Central memory CD8-positive, alpha-beta T cell (primary cell): ENCODE measurements around the gene LRCH4.

Experiments used
- ATAC-seq: fragments of 150-1000 bp; cut with Tn5 transposase; replicated peaks from 2 replicates; pipeline ENCODE4 v1.10.0; 2022; ENCODE audit warnings: mild to moderate bottlenecking, moderate FRiP score, moderate number of reproducible peaks; ENCODE audit not compliant: poor library complexity, severe bottlenecking; ENCODE audit errors: extremely low read depth
- DNase-seq, 2 donors: peaks; one replicate each; pipeline ENCODE4 v3.0.0; 2021; ENCODE audit warnings: low spot score in 2 of 2
- H3K27ac Mint-ChIP-seq: one replicate; pipeline ENCODE4 v1.8.0; 2022; ENCODE audit warnings: low read depth, mild to moderate bottlenecking, moderate library complexity, mixed read lengths
- H3K27me3 Mint-ChIP-seq: one replicate; pipeline ENCODE4 v1.8.0; 2022; ENCODE audit warnings: mixed read lengths
- H3K36me3 Mint-ChIP-seq: one replicate; pipeline ENCODE4 v1.8.0; 2022; ENCODE audit warnings: mild to moderate bottlenecking, moderate library complexity, mixed read lengths; ENCODE audit not compliant: insufficient read depth
- H3K4me1 Mint-ChIP-seq: one replicate; pipeline ENCODE4 v1.8.0; 2022; ENCODE audit warnings: mixed read lengths
- H3K4me3 Mint-ChIP-seq: one replicate; pipeline ENCODE4 v1.8.0; 2022; ENCODE audit warnings: mild to moderate bottlenecking, moderate library complexity, mixed read lengths
- H3K9me3 Mint-ChIP-seq: one replicate; pipeline ENCODE4 v1.8.0; 2022; ENCODE audit warnings: mixed read lengths

The LRCH4 gene

DNA sequence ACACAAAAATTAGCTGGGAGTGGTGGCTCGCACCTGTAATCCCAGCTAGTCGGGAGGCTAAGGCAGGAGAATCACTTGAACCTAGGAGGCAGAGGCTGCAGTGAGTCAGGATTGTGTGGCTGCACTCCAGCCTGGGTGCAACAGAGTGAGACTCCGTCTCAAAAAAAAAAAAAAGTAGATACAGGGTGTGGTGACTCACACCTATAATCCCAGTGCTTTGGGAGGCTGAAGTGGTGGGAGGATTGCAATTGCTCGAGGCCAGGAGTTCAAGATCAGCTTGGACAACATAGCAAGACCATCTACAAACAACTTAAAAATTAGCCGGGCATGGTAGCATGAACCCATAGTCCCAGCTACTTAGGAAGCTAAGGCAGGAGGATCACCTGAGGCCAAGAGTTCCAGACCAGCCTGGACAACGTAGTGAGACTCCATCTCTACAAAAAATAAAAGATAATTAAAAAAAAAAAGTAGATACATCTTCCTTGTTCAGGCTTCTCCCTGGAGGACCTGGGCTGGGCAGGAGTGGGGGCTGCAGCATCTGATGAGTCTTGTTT is 28.5 kb upstream of the LRCH4 start:
- peaks cover 17% of the 10 kb centered on the region for H3K4me1 Mint-ChIP-seq
- H3K9me3 Mint-ChIP-seq: no peaks in the 10 kb centered on the region
- no peak overlapping the region for H3K27ac Mint-ChIP-seq
- DNase-seq: no peak
- H3K27me3 Mint-ChIP-seq: no peaks in the 10 kb centered on the region
- no peak for ATAC-seq
- H3K4me3 Mint-ChIP-seq: no peak overlapping the region
- peaks cover 12% of the 10 kb centered on the region for H3K36me3 Mint-ChIP-seq

DNA sequence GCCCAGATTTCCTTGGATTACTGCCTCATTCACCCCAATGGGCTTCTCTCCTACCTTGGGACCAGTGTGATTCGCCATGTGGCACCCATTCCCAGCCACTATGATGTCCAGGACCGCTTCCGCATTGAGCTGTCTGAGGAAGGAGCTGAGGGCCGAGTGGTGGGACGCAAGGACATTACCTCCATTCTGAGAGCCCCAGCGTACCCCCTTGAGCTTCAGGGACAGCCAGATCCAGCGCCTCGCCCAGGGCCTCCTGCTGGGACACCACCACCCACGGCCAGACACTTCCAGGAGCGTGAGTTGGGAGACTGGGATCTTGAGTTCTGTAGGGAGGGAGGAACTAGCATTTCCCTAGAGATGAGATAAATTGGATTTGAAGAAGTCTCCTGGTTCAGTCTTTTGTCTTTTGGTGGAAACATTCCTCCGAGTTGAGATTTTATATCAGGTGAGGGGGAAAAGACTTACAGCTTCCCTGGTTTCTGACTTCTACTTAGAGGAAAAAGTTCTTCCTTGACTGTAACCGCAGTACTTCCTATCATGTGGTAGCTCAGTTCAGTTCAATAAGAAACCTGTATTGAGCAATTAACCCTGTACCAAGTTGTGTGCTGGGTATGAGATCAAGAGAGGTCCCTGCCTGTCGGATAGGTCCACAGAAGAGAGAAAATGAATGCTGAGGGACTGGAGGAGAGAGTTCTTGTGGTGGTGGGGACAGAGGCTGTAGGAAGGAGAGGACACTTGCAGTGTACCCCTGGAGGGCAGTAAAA is 27.7 kb upstream of the LRCH4 start:
- Mint-ChIP-seq H3K4me1 (peaks cover 17% of the 10 kb centered on the region), H3K27me3 (no peaks in the 10 kb centered on the region), H3K4me3 (peak overlapping the region; percentile 98), H3K27ac (peak overlapping the region; percentile 0), H3K9me3 (no peaks in the 10 kb centered on the region), H3K36me3 (peaks cover 13% of the 10 kb centered on the region)
- ATAC-seq (no peak), DNase-seq (no peak)

DNA sequence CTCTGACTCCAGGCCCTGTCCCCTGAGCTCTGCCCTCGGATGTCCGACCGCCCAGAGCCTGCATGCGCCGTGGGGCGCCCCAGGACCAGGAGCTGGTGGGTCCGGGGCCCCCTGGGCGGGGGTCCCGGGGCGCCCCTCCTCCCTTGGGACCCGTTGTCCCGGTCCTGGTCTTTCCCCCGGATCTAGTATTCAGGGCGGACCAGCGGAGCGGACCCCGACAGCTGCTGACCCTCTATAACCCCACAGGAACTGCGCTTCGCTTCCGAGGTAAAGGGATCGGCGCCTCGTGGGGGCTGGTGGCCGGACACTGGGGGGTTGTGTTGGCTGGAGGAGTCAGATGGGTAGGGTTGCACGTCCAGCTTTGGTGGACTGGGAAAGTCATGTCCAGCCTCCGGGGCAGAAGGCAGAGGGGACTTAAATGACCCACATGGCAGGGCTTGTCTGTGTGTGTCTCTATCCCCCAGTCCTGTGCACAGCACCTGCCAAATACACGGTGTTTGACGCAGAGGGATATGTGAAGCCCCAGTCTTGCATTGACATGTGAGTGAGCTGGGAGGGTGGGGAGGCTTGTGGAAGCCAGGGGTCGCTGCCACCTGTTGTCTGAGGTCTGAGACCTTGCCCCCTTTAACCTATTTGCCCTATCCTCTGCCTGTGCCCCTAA is 26.9 kb upstream of the LRCH4 start:
- ATAC-seq (no peak), DNase-seq (no peak)
- Mint-ChIP-seq H3K4me1 (peaks cover 17% of the 10 kb centered on the region), H3K27me3 (no peaks in the 10 kb centered on the region), H3K9me3 (no peaks in the 10 kb centered on the region), H3K36me3 (peaks cover 15% of the 10 kb centered on the region), H3K4me3 (peak overlapping the region; percentile 98), H3K27ac (peak overlapping the region; percentile 99)

DNA sequence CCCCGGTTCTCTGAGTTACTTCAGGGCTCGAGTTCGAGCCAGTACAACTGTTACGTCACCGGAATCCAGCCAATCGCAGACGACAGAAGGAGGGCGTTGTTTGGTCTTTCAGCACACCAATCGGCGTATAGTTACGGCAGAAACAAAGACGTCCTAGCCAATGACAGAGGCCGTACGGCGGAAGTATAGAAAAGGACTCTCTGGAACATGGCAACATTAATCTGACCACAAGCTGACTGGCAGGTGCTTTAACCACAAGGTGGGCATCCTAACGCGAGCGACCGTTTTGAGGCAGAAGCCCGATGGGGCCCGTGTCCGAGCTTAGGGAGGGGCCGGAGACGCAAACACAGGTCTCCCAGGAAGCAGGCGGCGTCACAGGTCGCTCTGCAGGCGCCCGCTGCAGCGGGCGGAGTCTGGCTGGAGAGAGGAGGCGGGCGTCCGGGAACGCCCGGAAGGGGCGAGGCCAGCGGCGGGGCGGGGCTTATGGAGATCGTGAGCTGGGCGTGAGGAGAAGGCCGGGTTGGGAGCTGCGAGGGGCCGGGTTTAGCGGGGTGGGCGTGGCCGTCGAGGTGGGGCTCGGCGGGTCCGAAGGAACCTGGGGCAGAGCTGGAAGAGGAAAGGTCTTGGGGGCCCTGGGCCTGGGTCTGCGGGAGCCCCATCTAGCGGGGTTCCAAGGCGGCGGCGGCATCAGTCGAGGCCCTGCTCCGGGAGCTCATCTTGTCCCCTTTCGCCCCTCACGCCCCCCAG is 26.2 kb upstream of the LRCH4 start, which contains the start of gene MOSPD3:
TSS of gene MOSPD3 (plus strand) at position 558 of the 747 bp plus-strand sequence. CDS start 252 bp downstream, outside the sequence.
- ATAC-seq: peak; percentile 93
- Mint-ChIP-seq H3K9me3 (no peaks in the 10 kb centered on the region), H3K27ac (peak within 1 kb of the TSS; percentile 99), H3K4me3 (peak within 1 kb of the TSS; percentile 98), H3K4me1 (peaks cover 17% of the 10 kb centered on the region), H3K36me3 (peaks cover 17% of the 10 kb centered on the region), H3K27me3 (no peaks in the 10 kb centered on the region)
- peak; percentile 97 to 98 for DNase-seq

DNA sequence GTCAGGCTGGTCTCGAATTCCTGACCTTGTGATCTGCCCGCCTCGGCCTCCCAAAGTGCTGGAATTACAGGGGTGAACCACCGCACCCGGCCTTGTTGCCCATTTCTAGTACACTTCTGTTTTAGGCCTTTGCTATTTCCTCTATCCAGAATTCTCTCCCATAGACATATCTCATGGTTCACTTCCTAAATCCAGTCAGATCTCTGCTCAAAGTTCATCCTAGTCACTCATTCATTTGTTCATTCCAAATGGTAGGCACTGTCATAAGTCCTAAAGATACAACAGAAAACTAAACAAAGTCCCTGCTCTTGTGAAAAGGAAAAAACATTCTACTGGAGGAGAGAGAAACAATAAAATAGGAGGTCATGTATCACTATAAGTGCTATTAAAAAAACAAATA is 24.0 kb upstream of the LRCH4 start:
- H3K4me3 Mint-ChIP-seq: no peak overlapping the region
- no peaks in the 10 kb centered on the region for H3K9me3 Mint-ChIP-seq
- no peaks in the 10 kb centered on the region for H3K27me3 Mint-ChIP-seq
- ATAC-seq (no peak), DNase-seq (no peak)
- H3K27ac Mint-ChIP-seq: peak overlapping the region; percentile 99
- peaks cover 24% of the 10 kb centered on the region for H3K4me1 Mint-ChIP-seq
- peaks cover 17% of the 10 kb centered on the region for H3K36me3 Mint-ChIP-seq

DNA sequence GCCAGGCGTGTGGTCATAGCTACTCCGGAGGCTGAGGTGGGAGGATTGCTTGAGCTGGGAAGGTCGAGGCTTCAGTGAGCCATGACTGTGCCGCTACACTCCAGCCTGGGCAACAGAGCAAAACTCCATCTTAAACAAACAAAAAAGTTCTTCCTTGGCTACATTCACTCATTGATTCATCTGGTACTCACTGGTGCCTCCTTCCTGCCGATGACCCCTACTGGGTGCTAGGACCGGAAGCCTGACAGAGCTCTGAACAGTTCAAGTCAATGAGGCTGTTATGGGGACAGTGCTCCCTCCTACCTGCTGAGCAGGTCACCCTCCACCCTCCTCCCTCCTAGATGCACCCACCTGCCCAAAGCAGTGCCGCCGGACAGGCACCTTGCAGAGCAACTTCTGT is 21.2 kb upstream of the LRCH4 start:
- Mint-ChIP-seq H3K4me1 (peaks cover 20% of the 10 kb centered on the region), H3K36me3 (peaks cover 10% of the 10 kb centered on the region), H3K27me3 (no peaks in the 10 kb centered on the region), H3K4me3 (peak overlapping the region; percentile 35), H3K27ac (no peak overlapping the region), H3K9me3 (no peaks in the 10 kb centered on the region)
- ATAC-seq: no peak
- no peak for DNase-seq

DNA sequence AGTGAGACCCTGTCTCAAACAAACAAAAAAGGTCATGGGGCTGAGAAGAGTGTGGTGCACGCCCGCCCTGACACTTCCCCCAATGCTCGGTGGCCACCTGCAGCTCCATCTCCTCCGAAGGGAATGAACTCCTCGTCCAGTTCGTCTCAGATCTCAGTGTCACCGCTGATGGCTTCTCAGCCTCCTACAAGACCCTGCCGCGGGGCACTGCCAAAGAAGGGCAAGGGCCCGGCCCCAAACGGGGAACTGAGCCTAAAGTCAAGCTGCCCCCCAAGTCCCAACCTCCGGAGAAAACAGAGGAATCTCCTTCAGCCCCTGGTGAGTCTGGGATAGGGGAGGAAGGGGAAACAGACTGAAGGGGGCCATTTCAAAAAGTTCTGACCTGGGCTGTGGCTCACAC is 20.4 kb upstream of the LRCH4 start:
- Mint-ChIP-seq H3K9me3 (no peaks in the 10 kb centered on the region), H3K4me1 (peaks cover 17% of the 10 kb centered on the region), H3K36me3 (peaks cover 5% of the 10 kb centered on the region), H3K27me3 (no peaks in the 10 kb centered on the region), H3K27ac (no peak overlapping the region), H3K4me3 (peak overlapping the region; percentile 85)
- DNase-seq: no peak
- ATAC-seq: no peak

DNA sequence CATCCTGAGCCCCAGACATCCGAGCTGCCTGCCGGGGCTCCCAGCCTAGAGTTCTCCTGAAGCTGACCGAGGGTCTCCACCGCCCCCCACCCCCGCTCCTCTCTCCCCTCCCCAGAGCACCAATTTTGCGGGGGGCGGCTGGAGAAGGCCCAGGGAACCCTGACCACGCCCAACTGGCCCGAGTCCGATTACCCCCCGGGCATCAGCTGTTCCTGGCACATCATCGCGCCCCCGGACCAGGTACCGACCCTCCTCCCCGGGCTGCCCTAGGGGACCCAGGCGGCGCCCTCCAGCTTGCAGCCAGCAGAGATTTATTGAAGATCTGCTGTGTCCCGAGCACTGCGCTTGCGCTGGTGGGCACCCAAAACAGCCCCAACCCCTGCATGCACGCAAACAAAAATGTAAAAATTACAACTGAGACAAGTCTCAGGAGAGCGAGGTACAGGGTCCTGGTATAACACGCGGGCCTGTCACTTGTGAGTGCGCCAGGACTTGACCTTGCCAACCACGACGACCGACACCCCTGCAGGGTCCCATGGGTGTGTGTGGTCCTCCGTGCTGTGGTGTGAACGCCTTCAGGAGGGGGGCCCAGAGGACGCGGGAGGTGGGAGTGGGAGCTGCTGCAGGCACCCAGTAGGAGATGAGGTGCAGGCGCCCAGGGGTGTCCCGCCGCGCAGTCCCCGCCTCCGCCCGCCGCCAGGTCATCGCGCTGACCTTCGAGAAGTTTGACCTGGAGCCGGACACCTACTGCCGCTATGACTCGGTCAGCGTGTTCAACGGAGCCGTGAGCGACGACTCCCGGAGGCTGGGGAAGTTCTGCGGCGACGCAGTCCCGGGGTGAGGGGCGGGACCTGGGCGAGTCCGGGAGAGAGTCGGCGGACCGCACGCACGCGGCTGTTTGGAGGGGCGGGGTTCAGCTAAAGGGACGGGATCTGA is 19.3 kb upstream of the LRCH4 start:
- H3K27me3 Mint-ChIP-seq: no peaks in the 10 kb centered on the region
- H3K27ac Mint-ChIP-seq: no peak overlapping the region
- peaks cover 5% of the 10 kb centered on the region for H3K36me3 Mint-ChIP-seq
- H3K9me3 Mint-ChIP-seq: no peaks in the 10 kb centered on the region
- ATAC-seq (peak; percentile 20), DNase-seq (no peak)
- H3K4me3 Mint-ChIP-seq: peak overlapping the region; percentile 85
- peaks cover 17% of the 10 kb centered on the region for H3K4me1 Mint-ChIP-seq

DNA sequence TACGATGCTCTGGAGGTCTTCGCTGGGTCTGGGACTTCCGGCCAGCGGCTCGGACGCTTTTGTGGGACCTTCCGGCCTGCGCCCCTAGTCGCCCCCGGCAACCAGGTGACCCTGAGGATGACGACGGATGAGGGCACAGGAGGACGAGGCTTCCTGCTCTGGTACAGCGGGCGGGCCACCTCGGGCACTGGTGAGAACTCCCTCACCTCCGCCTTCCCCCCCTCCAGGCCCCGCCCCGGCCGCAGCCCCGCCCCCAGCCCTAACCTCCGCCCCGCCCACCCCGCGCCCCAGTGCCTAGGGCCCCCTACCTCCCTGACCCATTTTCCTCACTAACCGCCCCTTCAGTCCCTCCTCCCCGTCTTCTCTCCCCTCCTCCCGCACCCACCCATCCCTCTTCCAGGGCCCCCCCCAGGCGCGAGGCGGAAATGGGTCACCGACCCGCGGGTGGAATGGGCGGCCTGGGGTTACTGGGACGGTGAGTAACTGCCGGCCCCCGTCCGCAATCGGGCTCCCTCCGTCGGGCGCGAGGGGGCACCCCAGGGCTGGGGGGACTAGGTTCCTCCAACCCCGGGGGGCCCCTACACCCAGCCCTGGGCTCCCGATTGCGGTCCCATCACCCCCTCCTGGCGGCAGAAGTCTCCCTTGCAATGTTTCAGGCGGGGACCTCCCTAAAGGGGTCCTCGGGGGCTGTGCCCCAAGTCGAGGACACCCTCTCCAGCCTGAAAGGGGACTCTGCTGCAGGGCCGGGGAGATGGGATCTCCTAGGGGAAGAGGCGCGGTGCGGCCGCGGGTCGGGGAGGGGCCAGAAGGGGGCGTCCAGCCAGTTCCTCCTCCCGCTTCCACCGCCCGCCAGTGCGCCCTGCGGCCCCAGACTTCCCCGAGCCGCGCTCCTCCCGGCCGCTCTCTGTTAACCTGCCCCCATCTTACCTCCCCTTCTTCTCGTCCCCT is 18.4 kb upstream of the LRCH4 start:
- Mint-ChIP-seq H3K27ac (peak overlapping the region; percentile 93), H3K4me3 (peak overlapping the region; percentile 85), H3K27me3 (no peaks in the 10 kb centered on the region), H3K36me3 (peaks cover 5% of the 10 kb centered on the region), H3K4me1 (peaks cover 17% of the 10 kb centered on the region), H3K9me3 (no peaks in the 10 kb centered on the region)
- ATAC-seq: peak; percentile 69
- DNase-seq: peak; percentile 55 to 62

DNA sequence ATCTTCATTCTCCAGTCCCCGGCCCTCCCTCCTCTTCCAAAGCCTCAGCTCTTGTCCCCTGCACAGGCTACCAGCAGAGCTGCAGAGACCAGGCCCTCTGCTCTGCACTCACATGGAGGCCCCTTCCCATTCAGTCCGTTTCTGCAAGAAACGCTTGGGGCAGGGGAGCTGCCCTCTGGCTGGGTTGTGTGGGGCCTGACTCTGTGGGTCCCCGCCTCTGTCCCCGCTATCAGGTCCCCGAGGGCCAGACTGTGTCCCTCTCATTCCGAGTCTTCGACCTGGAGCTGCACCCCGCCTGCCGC is 17.7 kb upstream of the LRCH4 start:
- Mint-ChIP-seq H3K4me3 (peak overlapping the region; percentile 85), H3K9me3 (no peaks in the 10 kb centered on the region), H3K36me3 (peaks cover 4% of the 10 kb centered on the region), H3K27me3 (no peaks in the 10 kb centered on the region), H3K27ac (peak overlapping the region; percentile 93), H3K4me1 (peaks cover 17% of the 10 kb centered on the region)
- DNase-seq (no peak), ATAC-seq (peak; percentile 5)
